Mucosa of rectum (tissue), 2 donors: Measurements from ENCODE around the gene CYLD.

Experiments
- H3K27ac ChIP-seq, 2 donors: one replicate each; pipeline ENCODE4 v1.7.0; 2013; ENCODE audit warnings: inconsistent platforms in 2 of 2, low read depth in 2 of 2, low read length in 2 of 2
- H3K27me3 ChIP-seq, 2 donors: one replicate each; pipeline ENCODE4 v1.7.0; 2013; ENCODE audit warnings: low read length in 2 of 2; ENCODE audit not compliant: control insufficient read depth in 2 of 2, insufficient read depth in 2 of 2
- H3K36me3 ChIP-seq, 2 donors: one replicate each; pipeline ENCODE4 v1.7.0; 2013; ENCODE audit warnings: low read length in 2 of 2; ENCODE audit not compliant: control insufficient read depth in 2 of 2, insufficient read depth in 2 of 2
- H3K4me1 ChIP-seq, 2 donors: one replicate each; pipeline ENCODE4 v1.7.0; 2013; ENCODE audit warnings: low read length in 2 of 2, mild to moderate bottlenecking in 1 of 2; ENCODE audit not compliant: control insufficient read depth in 2 of 2, insufficient read depth in 2 of 2
- H3K4me3 ChIP-seq, 2 donors: one replicate each; pipeline ENCODE4 v1.7.0; 2013; ENCODE audit warnings: low read length in 2 of 2
- H3K9ac ChIP-seq, 2 donors: one replicate each; pipeline ENCODE4 v1.7.0; 2013; ENCODE audit warnings: low read length in 2 of 2, low read depth in 1 of 2, mild to moderate bottlenecking in 1 of 2
- H3K9me3 ChIP-seq, 2 donors: one replicate each; pipeline ENCODE4 v1.7.0; 2013; ENCODE audit warnings: low read length in 2 of 2; ENCODE audit not compliant: control insufficient read depth in 2 of 2
- donor health status: healthy.
- donor health status: Normal muscosa, but diverticular disease.

The CYLD gene

GRCh38 chr16:50741781-50742575 lies at the start of gene CYLD:
Gene CYLD (plus strand): TSS chr16:50742086. CDS start chr16:50749699, 7,613 bp downstream.
- Histone ChIP-seq H3K9ac (peak within 1 kb of the TSS; percentile 83 to 88), H3K9me3 (no peaks in the 10 kb centered on the region), H3K4me3 (peak within 1 kb of the TSS; percentile 83 to 87), H3K4me1 (peaks cover 10 to 21% of the 10 kb centered on the region in 2 donors), H3K27me3 (no peaks in the 10 kb centered on the region), H3K27ac (peak within 1 kb of the TSS; percentile 85 to 92), H3K36me3 (no peaks in the 10 kb centered on the region)

GRCh38 chr16:50692644-50692998 lies 49.3 kb upstream of the CYLD start:
- Histone ChIP-seq H3K9me3 (no peaks in the 10 kb centered on the region), H3K4me1 (peaks cover 23 to 28% of the 10 kb centered on the region in 2 donors), H3K9ac (no peak overlapping the region), H3K4me3 (no peak overlapping the region), H3K36me3 (no peaks in the 10 kb centered on the region), H3K27me3 (no peaks in the 10 kb centered on the region), H3K27ac (no peak overlapping the region)

- Histone ChIP-seq H3K9ac (peak within 1 kb of the TSS; percentile 34 to 45), H3K36me3 (no peaks in the 10 kb centered on the region), H3K27me3 (no peaks in the 10 kb centered on the region), H3K27ac (no peak within 1 kb of the TSS), H3K4me1 (peaks cover 25 to 33% of the 10 kb centered on the region in 2 donors), H3K4me3 (peak within 1 kb of the TSS; percentile 43 to 63), H3K9me3 (no peaks in the 10 kb centered on the region)
Measured at GRCh38 chr16:50692999-50693781, 48.7 kb upstream of the CYLD start, which contains the start of gene NOD2. Gene NOD2 (plus strand): TSS chr16:50693606. CDS start chr16:50699496, 5,890 bp downstream.

DNA sequence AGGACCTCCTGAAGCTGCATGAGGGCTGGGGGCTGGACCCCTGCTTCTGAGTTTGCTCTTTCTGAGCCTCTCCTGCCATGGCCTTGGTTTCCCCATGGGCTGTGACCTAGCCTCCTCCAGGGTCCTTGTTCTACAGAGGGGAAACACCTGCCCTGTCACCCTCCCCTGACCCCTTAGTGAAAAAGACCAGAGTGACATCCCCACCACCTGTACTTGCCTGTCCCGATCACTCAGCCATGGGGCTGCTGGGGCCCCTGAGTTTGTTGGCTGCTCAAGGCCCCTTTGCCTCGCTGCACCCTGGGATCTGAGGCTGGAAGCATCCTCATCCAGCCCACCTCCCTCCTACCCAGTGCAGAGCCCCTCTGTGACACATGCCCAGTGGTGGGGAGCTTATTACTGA lies 47.7 kb upstream of the CYLD start:
- H3K9me3 ChIP-seq, result no peaks in the 10 kb centered on the region
- H3K4me1 ChIP-seq, result peaks cover 25 to 33% of the 10 kb centered on the region in 2 donors
- H3K4me3 ChIP-seq, result peak overlapping the region; percentile 43 to 63
- no peak overlapping the region for H3K9ac ChIP-seq
- H3K27ac ChIP-seq, result no peak overlapping the region
- no peaks in the 10 kb centered on the region for H3K36me3 ChIP-seq
- no peaks in the 10 kb centered on the region for H3K27me3 ChIP-seq

DNA sequence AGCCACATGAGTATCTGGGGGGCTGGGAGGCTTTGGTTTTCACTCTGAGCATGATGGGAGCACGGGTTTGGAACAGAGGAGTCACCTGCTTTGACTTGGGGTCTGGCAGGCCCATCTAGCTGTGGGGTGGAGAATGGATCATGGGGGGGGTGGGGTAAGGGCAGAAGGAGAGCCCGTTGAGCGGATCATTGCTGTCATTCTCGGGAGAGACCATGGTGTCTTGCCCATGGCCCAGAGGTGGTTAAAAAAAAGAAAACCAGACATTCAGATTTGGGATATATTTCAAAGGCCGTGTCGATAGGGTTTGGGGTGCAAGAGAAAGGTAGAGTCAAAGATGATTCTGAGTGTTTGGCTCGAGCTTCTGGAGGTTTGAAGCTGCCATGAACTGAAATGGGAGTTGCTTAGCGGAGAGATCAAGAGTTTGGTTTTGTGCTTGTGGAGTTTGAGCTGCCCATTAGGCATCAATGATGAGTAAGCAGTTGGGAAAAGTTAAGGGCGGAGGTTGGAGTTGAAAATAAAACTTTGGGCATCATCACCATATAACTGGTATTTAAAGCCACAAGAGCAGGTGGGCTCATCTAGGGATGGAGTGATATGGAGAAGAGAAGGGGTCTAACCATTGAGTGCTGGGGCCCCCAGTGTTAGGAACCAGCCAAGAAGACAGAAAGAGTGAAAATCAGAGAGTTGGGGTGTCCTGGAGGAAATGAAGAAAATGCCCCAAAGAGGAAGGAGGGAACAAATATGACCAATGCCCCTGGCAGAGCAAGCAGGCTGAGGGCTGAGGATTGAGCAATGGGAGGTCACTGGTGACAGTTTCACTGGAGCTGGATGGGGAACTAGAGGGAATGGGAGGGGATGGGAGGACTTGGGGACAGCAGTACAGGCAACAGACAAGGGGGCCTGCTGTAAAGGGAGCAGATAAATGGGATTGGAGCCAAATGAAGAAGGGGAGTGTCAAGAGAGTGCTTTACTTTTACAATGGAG lies 46.6 kb upstream of the CYLD start:
- no peaks in the 10 kb centered on the region for H3K27me3 ChIP-seq
- H3K4me1 ChIP-seq, result peaks cover 25 to 33% of the 10 kb centered on the region in 2 donors
- H3K9ac ChIP-seq, result no peak overlapping the region
- no peaks in the 10 kb centered on the region for H3K36me3 ChIP-seq
- peak overlapping the region in 1 of 2 donors; percentile 77 for H3K27ac ChIP-seq
- H3K9me3 ChIP-seq, result no peaks in the 10 kb centered on the region
- peak overlapping the region in 1 of 2 donors; percentile 63 for H3K4me3 ChIP-seq

- Histone ChIP-seq H3K27me3 (no peaks in the 10 kb centered on the region), H3K9ac (peak overlapping the region; percentile 32 to 45), H3K27ac (peak overlapping the region; percentile 3 to 77), H3K36me3 (no peaks in the 10 kb centered on the region), H3K4me1 (peaks cover 25 to 33% of the 10 kb centered on the region in 2 donors), H3K9me3 (no peaks in the 10 kb centered on the region), H3K4me3 (peak overlapping the region in 1 of 2 donors; percentile 13)
Measured at GRCh38 chr16:50696126-50696525, 45.8 kb upstream of the CYLD start.

GRCh38 chr16:50696575-50697420 lies 45.1 kb upstream of the CYLD start:
- peaks cover 25 to 33% of the 10 kb centered on the region in 2 donors for H3K4me1 ChIP-seq

DNA sequence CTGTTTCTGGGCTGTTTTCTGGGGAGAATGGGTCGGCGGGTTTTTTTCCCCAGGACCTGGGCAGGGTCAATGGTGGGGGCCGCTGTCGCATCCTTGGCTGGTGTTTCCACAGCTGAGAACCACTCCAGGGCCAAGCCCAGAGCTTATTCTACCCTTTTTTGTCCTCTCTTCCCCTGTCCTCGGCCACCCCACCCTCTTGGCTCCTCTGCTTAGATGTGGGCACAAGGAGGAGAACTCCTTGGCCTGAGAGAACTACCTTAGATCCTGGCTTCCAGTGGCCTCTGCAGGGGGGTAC lies 44.5 kb upstream of the CYLD start:
- peak overlapping the region; percentile 58 for H3K9ac ChIP-seq

More at GRCh38 chr16:50696575-50697420, 45.1 kb upstream of the CYLD start:
- Histone ChIP-seq H3K4me3 (peak overlapping the region in 1 of 2 donors; percentile 13), H3K27ac (peak overlapping the region; percentile 36 to 77), H3K27me3 (no peaks in the 10 kb centered on the region), H3K9ac (peak overlapping the region; percentile 32 to 45), H3K9me3 (no peaks in the 10 kb centered on the region), H3K36me3 (no peaks in the 10 kb centered on the region)

More for the DNA sequence above, 44.5 kb upstream of the CYLD start:
- H3K9me3 ChIP-seq, result no peaks in the 10 kb centered on the region
- peak overlapping the region; percentile 60 to 69 for H3K4me3 ChIP-seq
- H3K27me3 ChIP-seq, result no peaks in the 10 kb centered on the region
- peaks cover 25 to 33% of the 10 kb centered on the region in 2 donors for H3K4me1 ChIP-seq
- H3K36me3 ChIP-seq, result no peaks in the 10 kb centered on the region
- peak overlapping the region; percentile 36 to 77 for H3K27ac ChIP-seq
